WERI-Rb-1 (cell line): ENCODE measurements around the gene ASB4.
A peak's percentile ranks its signal among the peaks of the same experiment; 100 is the strongest.
"Not testable (repeated sequence)": the region's sequence is repeated elsewhere in the genome, so short reads cannot be mapped to it uniquely, and the experiment has no call there.

ENCODE experiments used
- DNase-seq: peaks from one replicate; pipeline ENCODE4 v3.0.0-alpha.2; 2020
- H3K27ac ChIP-seq: fragments of 250-450 bp; sonication (Bioruptor Pico); 2 replicates; pipeline ENCODE4 v1.5.1; 2020; ENCODE audit warnings: mild to moderate bottlenecking, moderate library complexity
- H3K27me3 ChIP-seq: fragments of 250-450 bp; sonication (Bioruptor Pico); 2 replicates; pipeline ENCODE4 v1.5.1; 2021; ENCODE audit warnings: mild to moderate bottlenecking, low read depth, moderate library complexity; ENCODE audit not compliant: insufficient read depth, severe bottlenecking
- H3K36me3 ChIP-seq: fragments of 250-450 bp; sonication (Bioruptor Pico); 2 replicates; pipeline ENCODE4 v1.5.1; 2020; ENCODE audit warnings: mild to moderate bottlenecking, moderate library complexity
- H3K4me3 ChIP-seq: 2 replicates; pipeline ENCODE4 v1.5.1; 2011; ENCODE audit warnings: low read depth, mild to moderate bottlenecking, control low read depth, low read length
- H3K9me3 ChIP-seq: fragments of 250-450 bp; sonication (Bioruptor Pico); 2 replicates; pipeline ENCODE4 v1.5.1; 2021; ENCODE audit warnings: mild to moderate bottlenecking, moderate library complexity; ENCODE audit not compliant: severe bottlenecking
- TF ChIP-seq, protein P1 (sequence below): IDR thresholded peaks from 2 replicates; pipeline ENCODE4 v1.5.1; 2011; ENCODE audit warnings: low read depth, mild to moderate bottlenecking, control low read depth, inconsistent platforms, low read length

ASB4 gene

DNA sequence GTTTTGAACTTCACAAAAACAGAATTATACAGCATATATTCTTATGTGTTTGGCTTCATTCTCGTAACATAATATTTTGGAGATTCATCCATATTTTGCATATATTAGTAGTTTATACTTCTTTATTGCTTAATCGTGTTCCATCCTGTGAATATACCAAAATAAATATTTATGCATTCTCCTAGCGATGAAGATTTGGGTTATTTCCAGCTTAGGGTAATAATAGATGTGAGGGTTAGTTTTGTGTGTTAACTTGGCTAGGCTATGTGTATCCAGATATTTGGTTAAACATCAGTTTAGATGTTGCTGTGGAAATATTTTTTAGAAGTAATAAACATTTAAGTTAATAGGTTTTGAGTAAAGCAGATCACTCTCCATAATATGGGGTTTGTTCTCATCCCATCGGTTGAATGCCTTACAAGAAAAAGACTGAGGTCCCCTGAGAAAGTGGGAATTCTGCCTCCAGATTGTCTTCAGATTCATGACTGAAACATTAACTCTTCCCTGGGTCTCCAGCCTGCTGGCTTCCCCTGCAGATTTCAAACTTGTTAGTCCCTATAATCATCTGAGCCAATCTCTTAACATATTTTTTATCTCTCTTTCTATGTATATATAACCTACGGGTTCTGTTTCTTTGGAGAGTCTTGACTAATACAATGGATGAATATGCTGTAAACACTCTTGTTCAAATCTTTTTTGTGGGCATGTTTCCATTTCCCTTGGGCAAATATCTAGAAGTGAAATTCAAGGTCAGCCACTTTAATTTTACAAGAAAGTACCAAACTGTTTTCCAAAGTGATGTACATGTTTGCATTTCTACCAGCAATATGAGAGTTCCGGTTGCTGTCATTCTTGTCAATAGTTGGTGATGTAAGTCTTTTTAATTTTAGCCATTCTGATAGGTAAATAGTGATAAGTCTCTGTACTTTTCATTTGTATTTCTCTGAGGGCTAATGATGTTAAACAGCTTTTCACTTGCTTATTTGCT is 61.9 kb downstream of the ASB4 start:
- no peak for DNase-seq
- H3K27me3 ChIP-seq, result no peaks in the 10 kb centered on the region
- TF ChIP-seq, protein P1, sequence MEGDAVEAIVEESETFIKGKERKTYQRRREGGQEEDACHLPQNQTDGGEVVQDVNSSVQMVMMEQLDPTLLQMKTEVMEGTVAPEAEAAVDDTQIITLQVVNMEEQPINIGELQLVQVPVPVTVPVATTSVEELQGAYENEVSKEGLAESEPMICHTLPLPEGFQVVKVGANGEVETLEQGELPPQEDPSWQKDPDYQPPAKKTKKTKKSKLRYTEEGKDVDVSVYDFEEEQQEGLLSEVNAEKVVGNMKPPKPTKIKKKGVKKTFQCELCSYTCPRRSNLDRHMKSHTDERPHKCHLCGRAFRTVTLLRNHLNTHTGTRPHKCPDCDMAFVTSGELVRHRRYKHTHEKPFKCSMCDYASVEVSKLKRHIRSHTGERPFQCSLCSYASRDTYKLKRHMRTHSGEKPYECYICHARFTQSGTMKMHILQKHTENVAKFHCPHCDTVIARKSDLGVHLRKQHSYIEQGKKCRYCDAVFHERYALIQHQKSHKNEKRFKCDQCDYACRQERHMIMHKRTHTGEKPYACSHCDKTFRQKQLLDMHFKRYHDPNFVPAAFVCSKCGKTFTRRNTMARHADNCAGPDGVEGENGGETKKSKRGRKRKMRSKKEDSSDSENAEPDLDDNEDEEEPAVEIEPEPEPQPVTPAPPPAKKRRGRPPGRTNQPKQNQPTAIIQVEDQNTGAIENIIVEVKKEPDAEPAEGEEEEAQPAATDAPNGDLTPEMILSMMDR, result no peak
- H3K9me3 ChIP-seq, result no peaks in the 10 kb centered on the region
- no peak overlapping the region for H3K4me3 ChIP-seq
- no peak overlapping the region for H3K27ac ChIP-seq
- no peaks in the 10 kb centered on the region for H3K36me3 ChIP-seq

DNA sequence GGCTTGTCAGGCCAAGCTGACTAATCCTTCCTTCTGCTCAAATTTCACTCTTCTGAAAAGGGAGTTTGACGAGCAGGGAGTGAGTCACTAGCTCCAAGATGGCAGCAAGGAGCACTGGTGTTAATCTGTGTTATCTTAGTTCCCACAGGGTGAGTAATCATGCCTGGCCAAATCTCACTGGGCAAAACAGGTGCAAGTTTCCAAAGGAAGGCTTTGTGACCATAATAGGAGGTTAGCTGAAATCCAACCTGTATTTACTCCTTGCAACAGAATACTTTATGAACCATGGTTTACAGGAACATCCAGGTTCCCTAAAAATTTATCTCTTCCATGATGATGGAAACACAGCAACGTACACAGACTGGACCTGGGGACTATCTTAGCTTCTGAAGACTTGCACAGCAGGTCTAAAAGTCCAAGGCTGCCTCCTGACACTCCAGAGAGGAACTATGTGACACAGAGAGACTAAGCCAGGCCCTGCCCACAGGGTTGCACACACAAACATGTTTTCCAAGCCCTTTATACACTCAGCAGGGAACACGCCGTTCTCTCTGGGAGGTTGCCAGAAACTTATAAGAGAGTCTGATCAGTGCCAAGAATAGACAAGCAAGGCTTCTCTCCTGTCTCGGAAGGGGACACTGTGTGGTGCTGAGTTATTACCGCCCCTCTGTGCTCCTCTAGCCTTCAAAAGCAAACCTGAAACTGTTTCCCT is 64.2 kb downstream of the ASB4 start:
- no peaks in the 10 kb centered on the region for H3K27me3 ChIP-seq
- TF ChIP-seq, protein P1, result no peak
- H3K36me3 ChIP-seq, result no peaks in the 10 kb centered on the region
- H3K4me3 ChIP-seq, result no peak overlapping the region
- no peak overlapping the region for H3K27ac ChIP-seq
- peak; percentile 16 for DNase-seq
- H3K9me3 ChIP-seq, result no peaks in the 10 kb centered on the region

DNA sequence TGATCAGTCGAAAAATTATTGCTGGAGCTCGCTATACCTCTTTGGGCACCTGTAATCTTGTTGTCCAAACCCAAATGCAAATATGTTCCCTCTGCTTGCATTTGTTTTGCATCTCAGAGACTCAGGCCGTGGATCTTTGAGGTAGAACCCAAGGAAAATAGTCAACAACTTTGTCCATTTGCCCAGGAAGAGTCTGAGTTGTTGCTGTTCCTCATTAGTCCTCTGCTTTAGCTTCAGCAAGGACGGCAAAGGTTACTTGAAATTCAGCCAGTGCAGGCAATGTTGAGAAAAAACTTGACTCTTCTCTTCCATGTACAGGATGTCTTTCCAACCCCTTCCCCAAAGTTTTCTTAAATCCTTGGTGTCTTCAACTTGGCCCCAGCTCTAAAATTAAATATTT is 64.8 kb downstream of the ASB4 start:
- TF ChIP-seq, protein P1, result no peak
- H3K9me3 ChIP-seq, result no peaks in the 10 kb centered on the region

DNA sequence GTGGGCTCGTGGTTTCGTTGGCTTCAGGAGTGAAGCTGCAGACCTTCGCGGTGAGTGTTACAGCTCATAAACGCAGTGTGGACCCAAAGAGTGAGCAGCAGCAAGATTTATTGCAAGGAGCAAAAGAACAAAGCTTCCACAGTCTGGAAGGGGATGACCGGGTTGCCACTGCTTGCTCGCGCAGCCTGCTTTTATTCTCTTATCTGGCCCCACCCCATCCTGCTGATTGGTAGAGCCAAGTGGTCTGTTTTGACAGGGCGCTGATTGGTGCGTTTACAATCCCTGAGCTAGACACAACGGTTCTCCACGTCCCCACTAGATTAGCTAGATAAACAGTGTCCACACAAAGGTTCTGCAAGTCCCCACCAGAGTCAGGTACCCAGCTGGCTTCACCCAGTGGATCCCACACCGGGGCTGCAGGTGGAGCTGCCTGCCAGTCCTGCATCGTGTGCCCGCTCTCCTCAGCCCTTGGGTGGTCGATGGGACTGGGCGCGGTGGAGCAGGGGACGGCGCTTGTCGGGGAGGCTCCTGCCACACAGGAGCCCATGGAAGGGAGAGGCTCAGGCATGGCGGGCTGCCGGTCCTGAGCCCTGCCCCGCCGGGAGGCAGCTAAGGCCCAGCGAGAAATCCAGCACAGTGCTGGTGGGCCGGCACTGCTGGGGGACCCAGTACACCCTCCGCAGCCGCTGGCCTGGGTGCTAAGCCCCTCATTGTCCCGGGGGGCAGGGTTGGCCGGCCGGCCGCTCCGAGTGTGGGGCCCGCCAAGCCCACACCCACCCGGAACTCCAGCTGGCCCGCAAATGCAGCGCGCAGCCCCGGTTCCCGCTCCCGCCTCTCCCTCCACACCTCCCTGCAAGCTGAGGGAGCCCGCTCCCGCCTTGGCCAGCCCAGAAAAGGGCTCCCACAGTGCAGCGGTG is 66.5 kb downstream of the ASB4 start:
- not testable (repeated sequence) for H3K36me3 ChIP-seq, H3K27ac ChIP-seq, DNase-seq, H3K4me3 ChIP-seq, H3K9me3 ChIP-seq, H3K27me3 ChIP-seq

More for the DNA sequence above, 64.8 kb downstream of the ASB4 start:
- Histone ChIP-seq H3K36me3 (no peaks in the 10 kb centered on the region), H3K27ac (no peak overlapping the region), H3K4me3 (no peak overlapping the region), H3K27me3 (no peaks in the 10 kb centered on the region)
- DNase-seq, result no peak

DNA sequence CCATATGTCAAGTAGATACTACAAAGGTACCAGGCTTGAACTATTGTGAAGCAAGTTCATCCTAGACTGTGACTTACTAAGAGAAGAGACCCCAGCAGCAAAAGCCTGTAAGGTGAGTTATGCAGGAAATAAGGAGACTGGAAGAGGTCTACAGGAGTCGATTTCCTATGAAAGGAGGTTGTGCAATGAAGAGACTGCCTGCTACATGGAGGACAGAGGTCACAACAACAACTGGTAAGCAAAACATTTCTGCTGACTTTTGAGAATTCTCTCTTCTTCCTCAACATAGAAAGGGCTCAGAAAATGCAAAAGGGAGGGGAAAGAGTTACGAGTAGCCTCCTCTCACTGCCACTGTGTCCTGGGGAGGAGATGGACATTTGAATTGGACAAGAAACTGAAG is 68.2 kb downstream of the ASB4 start:
- Histone ChIP-seq H3K36me3 (no peaks in the 10 kb centered on the region), H3K4me3 (no peak overlapping the region), H3K27ac (no peak overlapping the region), H3K9me3 (no peaks in the 10 kb centered on the region), H3K27me3 (no peaks in the 10 kb centered on the region)
- TF ChIP-seq, protein P1, result no peak
- no peak for DNase-seq

DNA sequence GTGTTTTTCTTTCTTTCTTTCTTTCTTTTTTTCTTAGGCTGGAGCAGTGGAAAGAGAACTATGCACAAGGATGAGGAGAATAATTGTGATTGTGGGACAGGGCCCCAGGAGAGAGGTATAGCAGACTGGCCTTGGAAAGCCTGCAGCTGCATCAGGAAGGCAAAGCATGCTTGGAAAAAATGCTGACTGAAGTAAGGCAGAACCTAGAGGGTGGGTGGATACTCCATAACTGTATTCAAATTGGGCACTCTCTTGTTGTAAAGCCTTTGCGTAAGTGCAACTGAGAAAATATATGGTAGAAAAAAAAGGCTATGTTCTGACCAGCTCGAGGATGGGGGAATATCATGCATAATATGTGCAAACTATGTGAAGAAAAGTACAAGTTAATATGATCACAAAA is 71.0 kb downstream of the ASB4 start:
- Histone ChIP-seq H3K27me3 (no peaks in the 10 kb centered on the region), H3K4me3 (no peak overlapping the region), H3K27ac (no peak overlapping the region), H3K36me3 (no peaks in the 10 kb centered on the region), H3K9me3 (no peaks in the 10 kb centered on the region)
- TF ChIP-seq, protein P1, result no peak
- DNase-seq, result no peak
